WTC11 (cell line): ENCODE data around the gene MTUS2. TPM values are rescaled to one million over a fixed set of nuclear protein-coding genes. Genes with fewer than 3 reads are reported as not detected.

Experiments used
- ATAC-seq: fragments of 200-7000 bp; cut with Tn5 transposase; 2 replicates; pipeline ENCODE4 v1.10.0; 2021; ENCODE audit warnings: mild to moderate bottlenecking, moderate library complexity
- CTCF ChIA-PET: fragments of 300-600 bp; sonication (Branson Sonifier 250); formaldehyde crosslinking; loops from one replicate; lab custom pipeline; 2021; ENCODE audit warnings: antibody characterized with exemption; lab: Charles Lee
- POLR2A ChIA-PET: fragments of 350-600 bp; sonication (Branson Sonifier 250); formaldehyde crosslinking; loops from one replicate; lab custom pipeline; 2021; ENCODE audit warnings: antibody characterized with exemption; lab: Charles Lee
- DNase-seq: peaks from one replicate; pipeline ENCODE4 v3.0.0; 2021; ENCODE audit warnings: low spot score
- H3K27ac Mint-ChIP-seq: 2 replicates; pipeline ENCODE4 v1.8.0; 2021; ENCODE audit warnings: mixed read lengths
- H3K27me3 Mint-ChIP-seq: 2 replicates; pipeline ENCODE4 v1.8.0; 2021; ENCODE audit warnings: low read depth, mild to moderate bottlenecking, moderate library complexity, mixed read lengths
- H3K36me3 Mint-ChIP-seq: 2 replicates; pipeline ENCODE4 v1.8.0; 2021; ENCODE audit warnings: mixed read lengths
- H3K4me1 Mint-ChIP-seq: 2 replicates; pipeline ENCODE4 v1.8.0; 2022; ENCODE audit warnings: mixed read lengths
- H3K4me3 Mint-ChIP-seq: 2 replicates; pipeline ENCODE4 v1.8.0; 2021; ENCODE audit warnings: mild to moderate bottlenecking, moderate library complexity, mixed read lengths
- H3K9me3 Mint-ChIP-seq: 2 replicates; pipeline ENCODE4 v1.8.0; 2021; ENCODE audit warnings: mixed read lengths
- ELF4 ChIP-seq: sonication (generic); formaldehyde crosslinking; IDR thresholded peaks from 2 replicates; pipeline ENCODE4 v1.8.1; 2022; ENCODE audit warnings: low read depth, mild to moderate bottlenecking, moderate library complexity, missing genetic modification reagents
- HMGA2 ChIP-seq: fragments of 250-450 bp; sonication (Bioruptor Pico); IDR thresholded peaks from 2 replicates; pipeline ENCODE4 v1.4.0; 2021; ENCODE audit warnings: mild to moderate bottlenecking, moderate library complexity
- IRF2 ChIP-seq: sonication (generic); formaldehyde crosslinking; IDR thresholded peaks from 2 replicates; pipeline ENCODE4 v1.8.0; 2022; ENCODE audit warnings: low read depth, missing genetic modification reagents, borderline replicate concordance
- JUN ChIP-seq: sonication (generic); formaldehyde crosslinking; IDR thresholded peaks from 2 replicates; pipeline ENCODE4 v1.8.0; 2023; ENCODE audit warnings: mild to moderate bottlenecking, missing genetic modification reagents
- NFATC4 ChIP-seq: fragments of 250-450 bp; sonication (Bioruptor Pico); IDR thresholded peaks from 2 replicates; pipeline ENCODE4 v1.9.0; 2021; ENCODE audit warnings: mild to moderate bottlenecking
- RORB ChIP-seq: fragments of 250-450 bp; sonication (Bioruptor Pico); IDR thresholded peaks from 2 replicates; pipeline ENCODE4 v1.9.0; 2021; ENCODE audit warnings: mild to moderate bottlenecking
- SMAD4 ChIP-seq: sonication (generic); formaldehyde crosslinking; IDR thresholded peaks from 2 replicates; pipeline ENCODE4 v1.8.0; 2022; ENCODE audit warnings: mild to moderate bottlenecking, missing genetic modification reagents
- TCF7 ChIP-seq: sonication (generic); formaldehyde crosslinking; IDR thresholded peaks from 2 replicates; pipeline ENCODE4 v1.8.0; 2022; ENCODE audit warnings: mild to moderate bottlenecking, low read depth, missing genetic modification reagents, moderate library complexity
- TEAD1 ChIP-seq: sonication (generic); formaldehyde crosslinking; IDR thresholded peaks from 2 replicates; pipeline ENCODE4 v1.8.0; 2022; ENCODE audit warnings: mild to moderate bottlenecking, missing genetic modification reagents
- ZNF219 ChIP-seq: sonication (generic); formaldehyde crosslinking; IDR thresholded peaks from 2 replicates; pipeline ENCODE4 v1.8.0; 2023; ENCODE audit warnings: missing genetic modification reagents, mild to moderate bottlenecking, borderline replicate concordance
- ZNF396 ChIP-seq: fragments of 250-450 bp; sonication (Bioruptor Pico); IDR thresholded peaks from 2 replicates; pipeline ENCODE4 v1.8.0; 2021; ENCODE audit warnings: mild to moderate bottlenecking, moderate library complexity, borderline replicate concordance
- total RNA-seq: library from RNA; stranded (reverse); gene quantifications from 3 replicates; pipeline ENCODE4 v1.2.3, GENCODE V29; 2021
- TF ChIP-seq, protein P1 (sequence below): sonication (generic); formaldehyde crosslinking; IDR thresholded peaks from 2 replicates; pipeline ENCODE4 v1.8.1; 2023; ENCODE audit warnings: mild to moderate bottlenecking, moderate library complexity, missing genetic modification reagents
- TF ChIP-seq, protein P2 (sequence below): fragments of 200-600 bp; IDR thresholded peaks from 2 replicates; pipeline ENCODE4 v1.8.0; 2022; ENCODE audit warnings: antibody characterized with exemption
- TF ChIP-seq, protein P3 (sequence below): sonication (generic); formaldehyde crosslinking; IDR thresholded peaks from 2 replicates; pipeline ENCODE4 v1.8.1; 2022; ENCODE audit warnings: missing genetic modification reagents, borderline replicate concordance
- TF ChIP-seq, protein P4 (sequence below): sonication (generic); formaldehyde crosslinking; IDR thresholded peaks from 2 replicates; pipeline ENCODE4 v1.8.1; 2023; ENCODE audit warnings: mild to moderate bottlenecking, missing genetic modification reagents, moderate library complexity
- TF ChIP-seq, protein P5 (sequence below): sonication (generic); formaldehyde crosslinking; IDR thresholded peaks from 2 replicates; pipeline ENCODE4 v1.8.1; 2023; ENCODE audit warnings: mild to moderate bottlenecking, missing genetic modification reagents
- TF ChIP-seq, protein P6 (sequence below): sonication (generic); formaldehyde crosslinking; IDR thresholded peaks from 2 replicates; pipeline ENCODE4 v1.8.0; 2022; ENCODE audit warnings: missing genetic modification reagents
- TF ChIP-seq, protein P7 (sequence below): fragments of 250-450 bp; sonication (Bioruptor Pico); IDR thresholded peaks from 2 replicates; pipeline ENCODE4 v1.9.0; 2021; ENCODE audit warnings: mild to moderate bottlenecking, borderline replicate concordance

The MTUS2 gene
- total RNA-seq, 1 experiment from 2014 or later, result 0.22 TPM

DNA sequence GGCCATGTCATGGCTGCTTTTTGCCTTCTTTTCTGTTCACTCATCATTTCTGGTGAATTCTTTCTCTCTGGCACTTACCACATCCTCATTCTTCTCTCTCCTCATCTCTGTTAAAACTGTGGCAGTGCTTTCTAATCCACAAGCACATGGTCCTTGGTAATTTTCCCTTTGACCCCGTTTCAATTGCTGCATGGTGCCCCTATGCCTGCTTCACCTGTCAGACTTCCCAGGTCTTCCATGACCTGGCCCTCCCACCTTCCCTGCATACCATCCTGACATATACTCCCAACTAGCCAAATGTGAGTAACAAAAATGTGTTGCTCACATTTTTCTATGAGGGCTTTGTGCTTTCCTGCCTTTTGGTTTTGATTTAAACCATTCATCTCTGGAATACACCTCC is 286.5 kb downstream of the MTUS2 start (continued):
- TF ChIP-seq, protein P1, sequence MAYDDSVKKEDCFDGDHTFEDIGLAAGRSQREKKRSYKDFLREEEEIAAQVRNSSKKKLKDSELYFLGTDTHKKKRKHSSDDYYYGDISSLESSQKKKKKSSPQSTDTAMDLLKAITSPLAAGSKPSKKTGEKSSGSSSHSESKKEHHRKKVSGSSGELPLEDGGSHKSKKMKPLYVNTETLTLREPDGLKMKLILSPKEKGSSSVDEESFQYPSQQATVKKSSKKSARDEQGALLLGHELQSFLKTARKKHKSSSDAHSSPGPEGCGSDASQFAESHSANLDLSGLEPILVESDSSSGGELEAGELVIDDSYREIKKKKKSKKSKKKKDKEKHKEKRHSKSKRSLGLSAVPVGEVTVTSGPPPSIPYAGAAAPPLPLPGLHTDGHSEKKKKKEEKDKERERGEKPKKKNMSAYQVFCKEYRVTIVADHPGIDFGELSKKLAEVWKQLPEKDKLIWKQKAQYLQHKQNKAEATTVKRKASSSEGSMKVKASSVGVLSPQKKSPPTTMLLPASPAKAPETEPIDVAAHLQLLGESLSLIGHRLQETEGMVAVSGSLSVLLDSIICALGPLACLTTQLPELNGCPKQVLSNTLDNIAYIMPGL (CRISPR knock-in tag), result no peak
- TF ChIP-seq, protein P2, sequence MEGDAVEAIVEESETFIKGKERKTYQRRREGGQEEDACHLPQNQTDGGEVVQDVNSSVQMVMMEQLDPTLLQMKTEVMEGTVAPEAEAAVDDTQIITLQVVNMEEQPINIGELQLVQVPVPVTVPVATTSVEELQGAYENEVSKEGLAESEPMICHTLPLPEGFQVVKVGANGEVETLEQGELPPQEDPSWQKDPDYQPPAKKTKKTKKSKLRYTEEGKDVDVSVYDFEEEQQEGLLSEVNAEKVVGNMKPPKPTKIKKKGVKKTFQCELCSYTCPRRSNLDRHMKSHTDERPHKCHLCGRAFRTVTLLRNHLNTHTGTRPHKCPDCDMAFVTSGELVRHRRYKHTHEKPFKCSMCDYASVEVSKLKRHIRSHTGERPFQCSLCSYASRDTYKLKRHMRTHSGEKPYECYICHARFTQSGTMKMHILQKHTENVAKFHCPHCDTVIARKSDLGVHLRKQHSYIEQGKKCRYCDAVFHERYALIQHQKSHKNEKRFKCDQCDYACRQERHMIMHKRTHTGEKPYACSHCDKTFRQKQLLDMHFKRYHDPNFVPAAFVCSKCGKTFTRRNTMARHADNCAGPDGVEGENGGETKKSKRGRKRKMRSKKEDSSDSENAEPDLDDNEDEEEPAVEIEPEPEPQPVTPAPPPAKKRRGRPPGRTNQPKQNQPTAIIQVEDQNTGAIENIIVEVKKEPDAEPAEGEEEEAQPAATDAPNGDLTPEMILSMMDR, result no peak
- TF ChIP-seq, protein P3, sequence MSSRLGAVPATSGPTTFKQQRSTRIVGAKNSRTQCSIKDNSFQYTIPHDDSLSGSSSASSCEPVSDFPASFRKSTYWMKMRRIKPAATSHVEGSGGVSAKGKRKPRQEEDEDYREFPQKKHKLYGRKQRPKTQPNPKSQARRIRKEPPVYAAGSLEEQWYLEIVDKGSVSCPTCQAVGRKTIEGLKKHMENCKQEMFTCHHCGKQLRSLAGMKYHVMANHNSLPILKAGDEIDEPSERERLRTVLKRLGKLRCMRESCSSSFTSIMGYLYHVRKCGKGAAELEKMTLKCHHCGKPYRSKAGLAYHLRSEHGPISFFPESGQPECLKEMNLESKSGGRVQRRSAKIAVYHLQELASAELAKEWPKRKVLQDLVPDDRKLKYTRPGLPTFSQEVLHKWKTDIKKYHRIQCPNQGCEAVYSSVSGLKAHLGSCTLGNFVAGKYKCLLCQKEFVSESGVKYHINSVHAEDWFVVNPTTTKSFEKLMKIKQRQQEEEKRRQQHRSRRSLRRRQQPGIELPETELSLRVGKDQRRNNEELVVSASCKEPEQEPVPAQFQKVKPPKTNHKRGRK (CRISPR knock-in tag), result no peak
- no peak for TF ChIP-seq HMGA2 (CRISPR knock-in tag)
- TF ChIP-seq ZNF219 (CRISPR knock-in tag), result no peak

DNA sequence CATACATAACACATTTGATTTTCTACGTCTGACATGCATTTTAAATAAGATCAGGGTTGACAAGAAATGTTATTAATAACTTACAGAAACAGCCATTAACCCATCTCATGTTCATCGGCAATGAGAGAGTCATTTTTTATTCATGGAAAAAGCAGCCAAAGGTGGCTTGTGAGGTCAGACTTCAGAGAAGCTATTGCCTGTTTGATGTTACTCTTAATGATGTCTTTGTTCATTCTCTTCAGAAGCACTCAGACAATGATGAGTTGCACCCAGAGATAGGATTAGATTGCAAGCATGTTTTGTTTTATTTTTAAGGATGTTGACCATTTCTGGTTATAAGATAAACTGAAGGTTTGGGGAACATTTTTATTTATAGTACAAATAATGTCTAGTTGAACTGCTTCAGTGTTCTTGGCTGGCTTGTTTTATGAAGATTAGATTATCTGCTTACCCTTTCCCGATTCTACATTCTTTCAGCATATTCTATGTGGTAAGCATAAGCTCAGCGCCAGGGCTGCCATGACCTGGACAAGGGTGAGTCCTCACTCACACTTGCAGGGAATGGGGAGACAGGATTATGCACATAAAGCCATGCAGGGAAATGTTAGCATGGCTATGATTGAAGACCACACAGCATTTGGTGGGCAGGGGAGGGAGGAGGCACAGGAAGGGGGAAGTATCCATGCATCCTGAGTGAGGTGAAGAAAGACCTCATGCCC is 288.1 kb downstream of the MTUS2 start:
- H3K4me3 Mint-ChIP-seq, result no peak overlapping the region
- no peak for ATAC-seq

DNA sequence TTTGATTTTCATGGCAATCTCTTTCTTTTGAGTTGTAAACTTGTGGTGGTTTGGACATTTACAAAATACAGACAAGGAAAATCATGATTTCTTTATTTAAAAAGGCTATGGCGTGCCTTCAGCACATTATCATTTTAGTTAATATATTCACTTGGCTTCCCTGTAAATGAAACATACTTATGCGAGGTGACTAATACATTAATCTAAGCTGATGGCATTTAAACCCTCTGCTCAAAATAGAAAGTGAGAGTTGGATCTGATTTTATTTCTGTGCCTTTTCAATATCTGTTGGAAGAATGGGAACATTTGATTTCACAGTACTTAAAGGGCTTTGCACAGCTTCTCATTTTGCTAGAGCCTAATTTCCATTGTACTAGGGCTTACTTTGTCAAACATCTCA is 289.8 kb downstream of the MTUS2 start:
- Mint-ChIP-seq H3K27me3 (no peaks in the 10 kb centered on the region), H3K27ac (no peak overlapping the region), H3K4me1 (no peaks in the 10 kb centered on the region; the same call in 1 of the 2 replicates), H3K9me3 (no peaks in the 10 kb centered on the region), H3K36me3 (no peaks in the 10 kb centered on the region), H3K4me3 (no peak overlapping the region)
- ChIA-PET CTCF (no interaction called here), POLR2A (no interaction called here)
- no peak for ATAC-seq
- DNase-seq, result no peak
- TF ChIP-seq NFATC4 (CRISPR knock-in tag) (no peak), TCF7 (CRISPR knock-in tag) (no peak), RORB (no peak), JUN (CRISPR knock-in tag) (no peak)
- TF ChIP-seq, protein P4, sequence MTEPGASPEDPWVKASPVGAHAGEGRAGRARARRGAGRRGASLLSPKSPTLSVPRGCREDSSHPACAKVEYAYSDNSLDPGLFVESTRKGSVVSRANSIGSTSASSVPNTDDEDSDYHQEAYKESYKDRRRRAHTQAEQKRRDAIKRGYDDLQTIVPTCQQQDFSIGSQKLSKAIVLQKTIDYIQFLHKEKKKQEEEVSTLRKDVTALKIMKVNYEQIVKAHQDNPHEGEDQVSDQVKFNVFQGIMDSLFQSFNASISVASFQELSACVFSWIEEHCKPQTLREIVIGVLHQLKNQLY (CRISPR knock-in tag), result no peak
- TF ChIP-seq, protein P5, sequence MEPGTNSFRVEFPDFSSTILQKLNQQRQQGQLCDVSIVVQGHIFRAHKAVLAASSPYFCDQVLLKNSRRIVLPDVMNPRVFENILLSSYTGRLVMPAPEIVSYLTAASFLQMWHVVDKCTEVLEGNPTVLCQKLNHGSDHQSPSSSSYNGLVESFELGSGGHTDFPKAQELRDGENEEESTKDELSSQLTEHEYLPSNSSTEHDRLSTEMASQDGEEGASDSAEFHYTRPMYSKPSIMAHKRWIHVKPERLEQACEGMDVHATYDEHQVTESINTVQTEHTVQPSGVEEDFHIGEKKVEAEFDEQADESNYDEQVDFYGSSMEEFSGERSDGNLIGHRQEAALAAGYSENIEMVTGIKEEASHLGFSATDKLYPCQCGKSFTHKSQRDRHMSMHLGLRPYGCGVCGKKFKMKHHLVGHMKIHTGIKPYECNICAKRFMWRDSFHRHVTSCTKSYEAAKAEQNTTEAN (CRISPR knock-in tag), result no peak
- TF ChIP-seq, protein P6, sequence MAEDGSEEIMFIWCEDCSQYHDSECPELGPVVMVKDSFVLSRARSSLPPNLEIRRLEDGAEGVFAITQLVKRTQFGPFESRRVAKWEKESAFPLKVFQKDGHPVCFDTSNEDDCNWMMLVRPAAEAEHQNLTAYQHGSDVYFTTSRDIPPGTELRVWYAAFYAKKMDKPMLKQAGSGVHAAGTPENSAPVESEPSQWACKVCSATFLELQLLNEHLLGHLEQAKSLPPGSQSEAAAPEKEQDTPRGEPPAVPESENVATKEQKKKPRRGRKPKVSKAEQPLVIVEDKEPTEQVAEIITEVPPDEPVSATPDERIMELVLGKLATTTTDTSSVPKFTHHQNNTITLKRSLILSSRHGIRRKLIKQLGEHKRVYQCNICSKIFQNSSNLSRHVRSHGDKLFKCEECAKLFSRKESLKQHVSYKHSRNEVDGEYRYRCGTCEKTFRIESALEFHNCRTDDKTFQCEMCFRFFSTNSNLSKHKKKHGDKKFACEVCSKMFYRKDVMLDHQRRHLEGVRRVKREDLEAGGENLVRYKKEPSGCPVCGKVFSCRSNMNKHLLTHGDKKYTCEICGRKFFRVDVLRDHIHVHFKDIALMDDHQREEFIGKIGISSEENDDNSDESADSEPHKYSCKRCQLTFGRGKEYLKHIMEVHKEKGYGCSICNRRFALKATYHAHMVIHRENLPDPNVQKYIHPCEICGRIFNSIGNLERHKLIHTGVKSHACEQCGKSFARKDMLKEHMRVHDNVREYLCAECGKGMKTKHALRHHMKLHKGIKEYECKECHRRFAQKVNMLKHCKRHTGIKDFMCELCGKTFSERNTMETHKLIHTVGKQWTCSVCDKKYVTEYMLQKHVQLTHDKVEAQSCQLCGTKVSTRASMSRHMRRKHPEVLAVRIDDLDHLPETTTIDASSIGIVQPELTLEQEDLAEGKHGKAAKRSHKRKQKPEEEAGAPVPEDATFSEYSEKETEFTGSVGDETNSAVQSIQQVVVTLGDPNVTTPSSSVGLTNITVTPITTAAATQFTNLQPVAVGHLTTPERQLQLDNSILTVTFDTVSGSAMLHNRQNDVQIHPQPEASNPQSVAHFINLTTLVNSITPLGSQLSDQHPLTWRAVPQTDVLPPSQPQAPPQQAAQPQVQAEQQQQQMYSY, result no peak

More for the DNA sequence above, 288.1 kb downstream of the MTUS2 start:
- Mint-ChIP-seq H3K4me1 (no peaks in the 10 kb centered on the region; the same call in 1 of the 2 replicates), H3K36me3 (no peaks in the 10 kb centered on the region), H3K27ac (no peak overlapping the region), H3K9me3 (no peaks in the 10 kb centered on the region), H3K27me3 (no peaks in the 10 kb centered on the region)
- no peak for DNase-seq
- ChIA-PET CTCF (no interaction called here), POLR2A (no interaction called here)
- TF ChIP-seq RORB, result no peak
- TF ChIP-seq SMAD4 (CRISPR knock-in tag), result no peak
- TF ChIP-seq, protein P7, sequence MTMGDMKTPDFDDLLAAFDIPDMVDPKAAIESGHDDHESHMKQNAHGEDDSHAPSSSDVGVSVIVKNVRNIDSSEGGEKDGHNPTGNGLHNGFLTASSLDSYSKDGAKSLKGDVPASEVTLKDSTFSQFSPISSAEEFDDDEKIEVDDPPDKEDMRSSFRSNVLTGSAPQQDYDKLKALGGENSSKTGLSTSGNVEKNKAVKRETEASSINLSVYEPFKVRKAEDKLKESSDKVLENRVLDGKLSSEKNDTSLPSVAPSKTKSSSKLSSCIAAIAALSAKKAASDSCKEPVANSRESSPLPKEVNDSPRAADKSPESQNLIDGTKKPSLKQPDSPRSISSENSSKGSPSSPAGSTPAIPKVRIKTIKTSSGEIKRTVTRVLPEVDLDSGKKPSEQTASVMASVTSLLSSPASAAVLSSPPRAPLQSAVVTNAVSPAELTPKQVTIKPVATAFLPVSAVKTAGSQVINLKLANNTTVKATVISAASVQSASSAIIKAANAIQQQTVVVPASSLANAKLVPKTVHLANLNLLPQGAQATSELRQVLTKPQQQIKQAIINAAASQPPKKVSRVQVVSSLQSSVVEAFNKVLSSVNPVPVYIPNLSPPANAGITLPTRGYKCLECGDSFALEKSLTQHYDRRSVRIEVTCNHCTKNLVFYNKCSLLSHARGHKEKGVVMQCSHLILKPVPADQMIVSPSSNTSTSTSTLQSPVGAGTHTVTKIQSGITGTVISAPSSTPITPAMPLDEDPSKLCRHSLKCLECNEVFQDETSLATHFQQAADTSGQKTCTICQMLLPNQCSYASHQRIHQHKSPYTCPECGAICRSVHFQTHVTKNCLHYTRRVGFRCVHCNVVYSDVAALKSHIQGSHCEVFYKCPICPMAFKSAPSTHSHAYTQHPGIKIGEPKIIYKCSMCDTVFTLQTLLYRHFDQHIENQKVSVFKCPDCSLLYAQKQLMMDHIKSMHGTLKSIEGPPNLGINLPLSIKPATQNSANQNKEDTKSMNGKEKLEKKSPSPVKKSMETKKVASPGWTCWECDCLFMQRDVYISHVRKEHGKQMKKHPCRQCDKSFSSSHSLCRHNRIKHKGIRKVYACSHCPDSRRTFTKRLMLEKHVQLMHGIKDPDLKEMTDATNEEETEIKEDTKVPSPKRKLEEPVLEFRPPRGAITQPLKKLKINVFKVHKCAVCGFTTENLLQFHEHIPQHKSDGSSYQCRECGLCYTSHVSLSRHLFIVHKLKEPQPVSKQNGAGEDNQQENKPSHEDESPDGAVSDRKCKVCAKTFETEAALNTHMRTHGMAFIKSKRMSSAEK (CRISPR knock-in tag), result no peak
- no peak for TF ChIP-seq ELF4 (CRISPR knock-in tag)
- no peak for TF ChIP-seq ZNF396 (CRISPR knock-in tag)
- no peak for TF ChIP-seq IRF2 (CRISPR knock-in tag)
- no peak for TF ChIP-seq TEAD1 (CRISPR knock-in tag)
- TF ChIP-seq, all 79 proteins: peak for 0
